ENCODE measurements around the gene MRPL41. TPM values are rescaled to one million over a fixed set of nuclear protein-coding genes. Genes with fewer than 3 reads are reported as not detected.

Gene MRPL41
- total RNA-seq, 2 donors from 2014 or later: 94.4 to 146 TPM

DNA sequence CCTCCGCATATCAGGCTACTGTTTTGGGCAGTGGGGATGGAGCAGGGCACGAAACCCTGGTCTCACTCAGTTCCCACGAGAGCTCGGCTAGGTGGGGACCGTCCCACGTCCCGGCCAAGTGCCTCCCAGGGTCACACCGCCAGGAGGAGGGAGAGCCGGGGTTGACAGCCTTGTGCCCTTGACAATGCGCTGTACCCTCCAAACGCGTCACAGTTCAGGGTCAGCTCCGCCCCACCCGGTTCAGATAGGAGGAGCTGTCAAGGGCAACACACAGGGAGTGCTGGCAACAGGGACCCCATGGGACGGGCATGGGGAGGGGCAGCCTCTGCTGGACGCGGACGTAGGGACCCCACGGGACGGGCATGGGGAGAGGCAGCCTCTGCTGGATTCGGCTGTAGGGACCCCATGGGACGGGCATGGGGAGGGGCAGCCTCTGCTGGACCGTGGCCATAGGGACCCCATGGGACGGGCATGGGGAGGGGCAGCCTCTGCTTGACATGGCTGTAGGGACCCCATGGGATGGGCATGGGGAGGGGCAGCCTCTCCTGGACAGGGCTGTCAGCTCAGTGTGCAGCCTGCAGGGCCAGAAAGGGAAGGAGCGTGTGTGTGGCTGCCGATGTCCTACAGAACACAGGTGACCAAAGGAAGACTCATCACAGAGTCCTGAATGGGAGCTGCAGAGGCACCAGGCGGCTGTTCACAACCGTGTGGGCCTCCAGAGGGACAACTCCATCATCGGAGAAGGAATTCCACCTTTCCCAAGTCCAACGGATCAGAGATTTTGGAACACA, 30.9 kb upstream of the MRPL41 start:
- TF ChIP-seq, protein P1, sequence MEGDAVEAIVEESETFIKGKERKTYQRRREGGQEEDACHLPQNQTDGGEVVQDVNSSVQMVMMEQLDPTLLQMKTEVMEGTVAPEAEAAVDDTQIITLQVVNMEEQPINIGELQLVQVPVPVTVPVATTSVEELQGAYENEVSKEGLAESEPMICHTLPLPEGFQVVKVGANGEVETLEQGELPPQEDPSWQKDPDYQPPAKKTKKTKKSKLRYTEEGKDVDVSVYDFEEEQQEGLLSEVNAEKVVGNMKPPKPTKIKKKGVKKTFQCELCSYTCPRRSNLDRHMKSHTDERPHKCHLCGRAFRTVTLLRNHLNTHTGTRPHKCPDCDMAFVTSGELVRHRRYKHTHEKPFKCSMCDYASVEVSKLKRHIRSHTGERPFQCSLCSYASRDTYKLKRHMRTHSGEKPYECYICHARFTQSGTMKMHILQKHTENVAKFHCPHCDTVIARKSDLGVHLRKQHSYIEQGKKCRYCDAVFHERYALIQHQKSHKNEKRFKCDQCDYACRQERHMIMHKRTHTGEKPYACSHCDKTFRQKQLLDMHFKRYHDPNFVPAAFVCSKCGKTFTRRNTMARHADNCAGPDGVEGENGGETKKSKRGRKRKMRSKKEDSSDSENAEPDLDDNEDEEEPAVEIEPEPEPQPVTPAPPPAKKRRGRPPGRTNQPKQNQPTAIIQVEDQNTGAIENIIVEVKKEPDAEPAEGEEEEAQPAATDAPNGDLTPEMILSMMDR (IDR thresholded peaks at IDR 0.05): no peak
- no peak overlapping the region for H3K27ac ChIP-seq
- intact Hi-C loops (cut with DNase I): no loop called here

DNA sequence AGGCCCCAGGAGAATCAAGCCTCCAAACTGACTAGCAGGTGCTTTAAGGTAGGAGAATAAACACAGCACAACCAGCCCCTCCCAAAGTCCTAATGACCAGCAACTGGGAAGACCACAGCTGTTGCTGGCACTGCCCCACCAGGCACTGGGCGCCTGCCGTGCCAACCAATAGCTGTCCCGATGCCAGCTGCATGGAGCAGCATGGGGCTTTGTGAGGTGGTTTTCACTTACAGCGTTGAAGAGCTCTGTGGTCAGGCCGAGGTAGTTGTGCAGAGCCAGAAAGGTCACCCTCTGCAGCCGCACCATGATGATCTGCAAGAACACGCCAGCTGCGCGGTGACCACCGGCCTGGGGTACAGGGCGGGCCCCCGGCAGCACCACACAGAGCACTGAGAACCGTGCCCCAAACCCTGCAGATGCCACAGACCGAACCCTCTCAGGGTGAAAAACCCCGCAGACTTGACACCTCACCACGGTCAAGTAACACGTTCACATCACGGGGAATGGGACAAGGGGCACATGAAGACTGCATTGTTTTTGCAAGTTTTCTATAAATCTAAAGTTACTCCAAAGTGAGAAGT, 30.2 kb upstream of the MRPL41 start:
- H3K4me3 ChIP-seq: no peak overlapping the region
- H3K4me1 ChIP-seq: no peaks in the 10 kb centered on the region
- no peaks in the 10 kb centered on the region for H3K27me3 ChIP-seq
- no peak overlapping the region for H3K27ac ChIP-seq
- TF ChIP-seq, protein P1 (IDR thresholded peaks at IDR 0.05): no peak
- intact Hi-C loops (cut with DNase I): no loop called here
- DNase-seq: no peak
- H3K9ac ChIP-seq (ENCODE audit: low read depth in 2 of 2, low read length in 2 of 2): no peak overlapping the region
- no peaks in the 10 kb centered on the region for H3K9me3 ChIP-seq
- H3K36me3 ChIP-seq: no peaks in the 10 kb centered on the region

More for the DNA sequence above, 30.9 kb upstream of the MRPL41 start:
- no peak for DNase-seq
- H3K4me3 ChIP-seq: no peak overlapping the region
- H3K36me3 ChIP-seq: no peaks in the 10 kb centered on the region
- no peaks in the 10 kb centered on the region for H3K27me3 ChIP-seq
- H3K4me1 ChIP-seq: no peaks in the 10 kb centered on the region
- H3K9me3 ChIP-seq: no peaks in the 10 kb centered on the region
- no peak overlapping the region for H3K9ac ChIP-seq (ENCODE audit: low read depth in 2 of 2, low read length in 2 of 2)

DNA sequence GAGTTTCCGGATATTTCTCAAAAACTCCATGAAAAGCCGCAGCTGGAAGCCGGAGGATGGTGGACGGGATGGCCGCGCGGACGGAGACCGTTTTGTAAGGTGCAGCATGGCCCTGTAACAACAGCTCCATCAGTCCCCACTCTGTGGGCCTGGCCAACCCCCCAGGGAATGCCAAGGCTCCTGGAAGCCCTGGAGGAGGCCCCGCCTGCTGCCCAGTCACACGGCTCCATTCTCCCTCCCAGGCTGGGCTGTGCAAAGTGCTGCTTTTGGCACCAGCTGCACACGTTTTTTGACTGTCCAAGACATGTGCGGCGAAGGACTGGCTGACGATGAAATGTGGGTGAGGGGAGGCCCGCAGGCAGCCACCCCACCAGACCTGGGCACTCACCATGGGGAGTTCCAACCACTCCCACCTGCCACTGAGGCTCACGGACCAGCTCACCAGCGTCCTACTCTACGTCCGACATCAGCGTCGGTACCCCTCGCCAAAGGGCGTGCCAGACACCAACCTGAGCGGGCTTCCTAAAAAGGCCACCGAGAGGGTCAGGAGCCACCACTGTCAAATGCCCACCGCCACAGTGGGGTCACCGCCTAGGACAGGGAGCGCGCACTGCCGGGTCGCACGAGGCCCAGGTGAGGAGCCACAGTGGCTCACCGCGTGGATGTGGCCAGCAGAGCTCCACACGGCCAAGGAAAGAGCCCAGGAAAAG, 28.8 kb upstream of the MRPL41 start:
- Histone ChIP-seq H3K36me3 (no peaks in the 10 kb centered on the region), H3K9ac (ENCODE audit: low read depth in 2 of 2, low read length in 2 of 2) (no peak overlapping the region), H3K27me3 (no peaks in the 10 kb centered on the region), H3K4me1 (no peaks in the 10 kb centered on the region), H3K27ac (no peak overlapping the region), H3K9me3 (no peaks in the 10 kb centered on the region), H3K4me3 (no peak overlapping the region)
- intact Hi-C loops (cut with DNase I): no loop called here
- no peak for DNase-seq
- TF ChIP-seq, protein P1 (IDR thresholded peaks at IDR 0.05): no peak

DNA sequence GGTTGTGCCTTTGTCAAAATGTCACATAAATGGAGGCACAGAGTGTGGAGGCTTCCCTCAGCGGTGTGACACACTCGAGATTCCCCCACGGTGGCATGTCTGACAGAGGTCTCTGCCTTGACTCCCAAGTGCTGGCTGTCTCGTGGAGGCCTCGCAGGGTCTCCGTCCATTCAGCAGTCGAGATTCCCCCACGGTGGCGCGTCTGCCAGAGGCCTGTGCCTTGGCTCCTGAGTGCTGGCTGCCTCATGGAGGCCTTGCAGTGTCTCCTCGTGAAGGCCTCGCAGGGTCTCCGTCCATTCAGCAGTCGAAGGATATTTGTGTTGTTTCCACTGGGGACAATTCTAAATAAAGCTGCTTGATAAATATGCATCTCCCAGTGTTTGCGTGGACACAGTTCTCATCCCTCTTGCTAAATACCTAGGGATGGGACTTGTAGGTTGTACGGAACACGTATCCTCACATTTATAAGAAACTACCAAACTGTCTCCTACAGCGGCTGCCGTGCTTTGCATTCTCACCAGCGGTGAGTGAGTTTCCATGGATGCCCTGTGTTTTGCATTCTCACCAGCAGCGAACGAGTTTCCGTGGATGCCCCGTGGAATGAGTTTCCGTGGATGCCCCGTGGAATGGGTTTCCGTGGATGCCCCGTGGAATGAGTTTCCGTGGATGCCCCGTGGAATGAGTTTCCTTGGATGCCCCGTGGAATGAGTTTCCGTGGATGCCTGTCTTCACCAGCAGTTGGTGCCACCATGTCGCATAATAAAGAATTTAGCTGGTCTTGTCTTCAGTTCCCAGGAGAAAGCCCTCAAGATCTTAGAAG, 27.3 kb upstream of the MRPL41 start:
- Histone ChIP-seq H3K27ac (no peak overlapping the region), H3K36me3 (no peaks in the 10 kb centered on the region), H3K4me1 (no peaks in the 10 kb centered on the region), H3K4me3 (no peak overlapping the region), H3K9ac (ENCODE audit: low read depth in 2 of 2, low read length in 2 of 2) (no peak overlapping the region), H3K9me3 (no peaks in the 10 kb centered on the region), H3K27me3 (no peaks in the 10 kb centered on the region)
- intact Hi-C loops (cut with DNase I): no loop called here
- TF ChIP-seq, protein P1 (IDR thresholded peaks at IDR 0.05): no peak
- DNase-seq: no peak

DNA sequence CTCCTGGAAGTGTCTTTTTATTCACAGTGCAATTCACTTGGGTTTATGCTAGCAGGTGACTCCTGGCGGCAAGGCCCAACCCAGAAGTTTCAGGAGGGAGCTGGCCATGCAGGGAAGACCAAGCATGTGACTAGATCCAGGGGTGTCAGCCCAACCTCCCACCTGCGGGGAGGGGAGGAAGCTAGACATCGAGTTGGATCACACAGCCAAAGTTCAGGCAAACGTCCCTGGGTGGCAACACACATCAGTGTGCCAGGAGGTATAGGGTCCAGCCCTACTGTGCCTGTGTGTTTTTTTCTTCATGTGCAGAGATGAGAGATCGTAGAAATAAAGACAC, 26.7 kb upstream of the MRPL41 start:
- H3K27ac ChIP-seq: no peak overlapping the region
- H3K9ac ChIP-seq (ENCODE audit: low read depth in 2 of 2, low read length in 2 of 2): no peak overlapping the region
- no peak overlapping the region for H3K4me3 ChIP-seq
- TF ChIP-seq, protein P1 (IDR thresholded peaks at IDR 0.05): no peak
- no peaks in the 10 kb centered on the region for H3K36me3 ChIP-seq
- no peaks in the 10 kb centered on the region for H3K27me3 ChIP-seq
- DNase-seq: no peak
- intact Hi-C loops (cut with DNase I): loop anchor here (5.0 kb wide), 1 partner anchor 238 kb away; no protein-coding TSS in a partner anchor
- no peaks in the 10 kb centered on the region for H3K4me1 ChIP-seq
- H3K9me3 ChIP-seq: no peaks in the 10 kb centered on the region

Data from colonic mucosa (tissue), 4 donors.